ENCODE measurements around the gene PTGFRN.
"Not testable (repeated sequence)": the region's sequence is repeated elsewhere in the genome, so short reads cannot be mapped to it uniquely, and the experiment has no call there.

PTGFRN gene

DNA sequence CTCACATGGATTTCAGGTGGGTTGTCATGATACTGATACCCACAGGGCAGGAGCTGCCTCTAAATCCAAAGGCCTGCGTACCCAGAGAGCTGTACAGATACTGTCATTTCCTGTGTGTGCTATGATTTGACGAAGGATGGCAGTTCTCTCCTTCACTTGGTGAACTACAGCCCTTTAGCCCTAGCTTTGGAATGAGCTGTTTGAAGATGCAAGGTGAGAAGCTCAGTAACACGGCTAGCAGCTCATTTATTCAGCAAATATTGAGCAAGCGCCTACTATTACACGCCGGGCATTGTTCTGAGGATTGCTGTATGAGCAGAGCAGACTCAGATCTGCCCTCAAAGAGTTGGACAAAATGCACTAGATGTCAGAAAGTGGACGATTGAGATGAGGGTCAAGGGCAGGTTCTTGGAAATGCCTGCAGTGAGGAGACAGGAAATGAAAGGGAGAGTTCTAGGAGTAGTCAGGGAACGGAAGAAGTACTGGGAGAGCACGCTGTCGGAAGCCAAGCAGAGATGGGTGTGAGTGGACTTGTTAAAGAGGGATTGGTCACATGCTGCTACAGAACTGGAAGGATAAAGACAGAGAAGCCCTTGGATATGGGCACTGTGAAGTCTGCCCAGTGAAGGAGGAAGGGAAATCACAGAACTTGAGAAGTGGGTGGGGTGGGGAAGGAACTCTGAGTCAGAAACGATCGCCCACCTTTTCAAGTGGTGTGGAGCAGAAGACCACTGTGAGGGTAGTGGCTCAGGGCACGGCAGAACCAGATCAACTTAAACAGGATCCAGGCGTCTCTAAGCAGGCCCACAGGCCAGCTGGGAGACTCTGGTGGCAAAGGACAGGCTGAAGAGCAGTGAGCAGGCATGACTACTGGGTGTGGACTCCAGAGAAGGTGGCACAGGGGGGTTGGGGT, 7.1 kb downstream of the PTGFRN start:
- DNase-seq (ENCODE audit: low read depth): no peak

DNA sequence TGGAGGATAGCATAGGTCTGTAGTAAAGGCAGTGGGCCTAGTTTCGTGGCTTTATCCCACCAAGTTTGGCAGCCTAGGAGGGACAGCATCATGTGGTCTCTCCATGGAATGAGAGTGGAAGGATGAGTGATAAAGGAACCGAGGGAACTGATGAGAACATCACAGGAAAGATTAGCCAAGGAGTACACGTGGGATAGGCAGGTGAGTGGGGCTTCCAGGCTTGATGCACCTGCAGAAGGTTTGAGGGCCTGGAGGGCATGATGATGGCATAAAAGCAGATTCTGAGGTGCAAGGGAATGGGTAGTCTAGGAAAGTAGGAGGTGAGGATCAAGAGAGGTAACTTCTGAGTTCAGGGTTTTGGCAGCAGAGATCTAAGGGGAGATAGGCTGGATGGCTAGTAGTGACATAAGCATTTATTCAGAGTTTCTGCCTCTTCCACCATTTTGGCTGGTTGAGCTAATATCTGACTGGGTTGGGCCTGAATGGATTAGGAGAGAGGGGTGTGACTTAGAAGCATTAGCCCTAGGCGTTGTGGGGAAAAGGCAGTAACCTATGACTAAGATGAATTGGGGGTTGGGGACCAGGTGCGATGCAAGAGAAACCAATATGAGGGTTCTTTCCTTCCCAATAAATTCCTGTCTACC, 9.1 kb downstream of the PTGFRN start:
- no peak for DNase-seq (ENCODE audit: low read depth)

- no peak for DNase-seq (ENCODE audit: low read depth)
Measured at GRCh38 chr1:116919802-116920201, 10.1 kb downstream of the PTGFRN start.

GRCh38 chr1:116920211-116920610, 10.5 kb downstream of the PTGFRN start:
- no peak for DNase-seq (ENCODE audit: low read depth)

GRCh38 chr1:116921301-116921885, 11.7 kb downstream of the PTGFRN start:
- no peak for DNase-seq (ENCODE audit: low read depth)

DNA sequence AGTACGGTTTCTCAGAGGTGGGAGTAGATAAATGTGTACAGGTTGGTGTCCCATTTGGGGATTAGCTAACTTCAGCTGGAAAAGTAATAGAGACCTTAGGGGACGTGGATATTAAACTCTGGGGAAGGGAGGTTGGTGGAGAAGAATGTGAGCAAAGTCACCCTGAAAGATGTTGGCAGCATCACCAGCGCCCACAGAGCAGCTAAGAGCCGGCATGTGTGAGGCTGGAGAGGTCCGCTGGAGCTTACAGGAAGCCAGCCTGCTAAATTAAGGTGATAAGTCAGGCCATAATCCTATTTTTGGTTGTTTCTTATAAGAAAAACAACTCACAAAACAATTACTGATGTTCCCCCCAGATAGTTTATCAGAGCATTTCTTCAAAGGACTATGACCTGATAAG, 12.2 kb downstream of the PTGFRN start:
- DNase-seq (ENCODE audit: low read depth): no peak

GRCh38 chr1:116923421-116923820, 13.7 kb downstream of the PTGFRN start:
- DNase-seq (ENCODE audit: low read depth): no peak

GRCh38 chr1:116927049-116927798, 17.5 kb downstream of the PTGFRN start:
- DNase-seq (ENCODE audit: low read depth): no peak

DNA sequence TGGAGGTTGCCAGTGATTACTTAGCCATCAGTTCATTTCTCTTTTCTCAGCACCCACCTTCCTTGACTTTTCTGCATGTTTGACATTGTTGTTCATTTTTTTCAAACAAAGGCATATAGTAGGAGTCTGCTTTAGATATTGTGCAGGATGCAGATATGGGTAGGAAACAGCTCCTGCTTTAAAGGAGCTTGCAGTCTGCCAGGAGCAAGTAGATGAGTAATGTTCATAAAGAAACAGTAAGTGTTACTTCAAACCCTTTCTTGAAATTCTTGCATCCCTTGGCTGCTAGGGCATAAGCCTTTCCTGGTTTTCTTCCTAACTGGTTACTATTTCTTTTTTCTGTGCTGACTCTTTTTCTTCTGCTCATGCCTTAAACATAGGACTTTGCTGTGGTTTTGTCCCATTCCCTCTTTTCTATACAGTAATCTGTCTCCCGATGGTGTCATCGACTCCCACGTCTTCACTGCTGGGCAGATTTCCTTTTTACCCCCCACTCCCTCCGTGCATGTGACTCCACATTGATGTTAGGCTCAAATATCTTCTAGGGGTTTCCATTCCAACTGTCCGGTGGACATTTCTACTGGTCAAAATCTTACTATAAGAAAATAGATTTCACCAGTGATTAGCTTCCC, 20.4 kb downstream of the PTGFRN start:
- DNase-seq (ENCODE audit: low read depth): no peak

DNA sequence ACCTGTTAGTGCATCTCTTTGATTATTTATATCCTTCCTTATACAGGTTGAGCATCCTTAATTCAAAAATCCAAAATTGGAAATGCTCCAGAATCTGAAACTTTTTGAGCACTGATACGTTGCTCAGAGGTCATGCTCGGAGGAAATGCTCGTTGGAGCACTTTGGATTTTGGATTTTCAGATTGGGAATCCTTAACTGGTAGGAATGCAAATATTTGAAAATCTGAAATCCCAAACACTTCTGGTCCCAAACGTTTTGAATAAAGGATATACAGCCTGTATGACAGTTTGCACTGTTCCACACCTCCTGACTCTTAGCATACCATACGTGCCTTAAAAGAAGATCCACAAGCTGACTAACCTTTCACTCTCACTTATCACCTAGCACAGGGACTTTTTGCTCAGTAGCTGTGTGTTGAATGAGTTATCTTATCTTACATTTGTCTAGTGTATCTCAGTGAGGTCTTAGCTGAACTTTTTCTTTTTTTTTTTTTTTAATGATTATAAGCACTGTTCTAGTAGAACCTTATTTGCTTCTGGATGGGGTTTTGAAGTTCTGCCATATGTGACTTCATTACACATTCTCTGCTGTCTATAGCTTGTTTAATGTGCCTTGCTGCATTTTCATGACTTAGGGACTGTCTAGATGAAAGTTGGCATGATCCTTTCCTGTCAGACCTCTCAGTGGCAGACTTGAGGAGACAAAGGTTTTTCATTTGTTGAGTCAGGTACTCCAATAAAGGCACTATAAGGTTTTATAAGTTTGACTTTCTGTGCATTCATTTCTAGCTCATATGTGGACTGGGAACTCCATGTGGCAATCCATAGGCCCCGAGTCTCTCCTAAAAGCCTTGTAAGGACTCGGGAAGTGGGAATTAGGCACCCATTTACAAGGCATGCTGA, 21.6 kb downstream of the PTGFRN start:
- no peak for DNase-seq (ENCODE audit: low read depth)

DNA sequence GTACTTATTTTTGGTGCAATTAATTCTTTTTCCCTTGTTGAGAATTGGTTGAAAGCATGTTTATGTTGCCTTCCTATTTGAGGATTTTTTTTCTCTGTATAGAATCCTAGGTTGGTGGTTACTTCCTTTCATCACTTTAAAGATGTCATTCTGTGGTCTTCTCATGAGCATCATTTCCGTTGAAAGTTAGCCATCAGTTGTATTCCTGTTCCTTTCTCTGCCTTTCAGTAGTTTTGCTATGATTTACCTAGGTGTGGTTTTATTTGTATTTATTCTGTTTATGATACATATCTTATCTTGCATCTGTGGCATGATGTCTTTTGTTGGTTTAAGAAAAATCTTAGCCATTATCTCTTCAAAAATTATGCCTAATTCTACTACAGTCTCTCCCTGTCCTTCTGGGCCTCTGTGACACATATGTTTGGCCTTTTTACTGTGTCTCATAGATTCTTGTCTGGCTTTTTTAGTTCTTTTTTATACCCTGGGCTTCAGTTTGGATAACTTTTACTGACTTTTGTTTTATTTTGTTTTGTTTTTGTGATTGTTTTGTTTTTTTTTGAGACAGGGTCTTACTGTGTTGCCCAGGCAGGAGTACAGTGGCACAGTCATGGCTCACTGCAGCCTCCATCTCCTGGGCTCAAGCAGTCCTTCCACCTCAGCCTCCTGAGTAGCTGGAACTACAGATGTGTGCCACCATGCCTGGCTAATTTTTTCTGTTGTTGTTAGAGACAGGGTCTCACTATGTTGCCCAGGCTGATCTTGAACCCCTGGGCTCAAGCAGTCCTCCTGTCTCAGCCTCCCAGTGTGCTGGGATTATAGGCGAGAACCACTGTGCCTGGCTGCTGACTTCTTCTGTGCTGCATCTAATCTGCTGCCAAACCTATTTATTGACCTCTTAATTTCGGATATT, 24.1 kb downstream of the PTGFRN start:
- DNase-seq (ENCODE audit: low read depth): no peak

DNA sequence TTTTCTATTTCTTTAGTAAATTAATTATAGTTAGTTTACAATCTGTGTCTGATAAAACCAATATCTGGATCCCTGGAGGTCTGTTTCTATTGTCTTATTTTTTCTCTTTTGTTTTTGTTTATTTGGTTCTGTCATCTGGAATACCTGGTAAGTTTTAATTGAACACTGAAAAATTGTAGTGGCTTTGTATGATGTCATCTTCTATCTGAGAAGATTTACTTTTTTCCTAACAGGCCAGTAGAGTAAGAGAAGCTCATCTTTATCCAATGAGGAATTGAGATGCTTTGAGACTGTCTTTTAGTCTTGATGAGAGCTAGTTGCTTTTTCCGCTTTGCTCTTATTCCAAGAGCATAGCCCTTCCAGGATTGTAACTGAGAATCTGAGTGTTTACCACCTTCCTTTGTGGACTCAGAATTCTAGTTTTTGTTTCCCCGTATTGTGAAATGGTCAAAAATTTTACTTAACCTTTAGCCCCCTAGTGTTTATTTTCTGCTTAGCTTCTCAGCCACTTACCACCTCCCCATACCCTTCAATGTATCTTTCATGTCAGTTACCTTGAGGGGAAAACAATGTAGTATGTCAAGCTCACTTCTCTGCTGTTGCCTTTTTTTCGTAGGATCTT, 25.0 kb downstream of the PTGFRN start:
- no peak for DNase-seq (ENCODE audit: low read depth)

DNA sequence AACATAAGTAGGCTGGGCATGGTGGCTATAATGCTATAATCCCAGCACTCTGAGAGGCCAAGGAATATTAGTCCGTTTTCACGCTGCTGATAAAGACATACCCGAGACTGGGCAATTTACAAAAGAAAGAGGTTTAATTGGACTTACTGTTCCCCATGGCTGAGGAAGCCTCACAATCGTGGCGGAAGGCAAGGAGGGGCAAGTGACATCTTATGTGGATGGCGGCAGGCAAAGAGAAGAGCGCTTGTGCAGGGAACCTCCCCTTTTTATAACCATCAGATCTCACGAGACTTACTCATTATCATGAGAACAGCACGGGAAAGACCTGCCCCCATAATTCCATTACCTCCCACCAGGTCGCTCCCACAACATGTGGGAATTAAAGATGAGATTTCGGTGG, 28.5 kb downstream of the PTGFRN start:
- DNase-seq (ENCODE audit: low read depth): no peak

DNA sequence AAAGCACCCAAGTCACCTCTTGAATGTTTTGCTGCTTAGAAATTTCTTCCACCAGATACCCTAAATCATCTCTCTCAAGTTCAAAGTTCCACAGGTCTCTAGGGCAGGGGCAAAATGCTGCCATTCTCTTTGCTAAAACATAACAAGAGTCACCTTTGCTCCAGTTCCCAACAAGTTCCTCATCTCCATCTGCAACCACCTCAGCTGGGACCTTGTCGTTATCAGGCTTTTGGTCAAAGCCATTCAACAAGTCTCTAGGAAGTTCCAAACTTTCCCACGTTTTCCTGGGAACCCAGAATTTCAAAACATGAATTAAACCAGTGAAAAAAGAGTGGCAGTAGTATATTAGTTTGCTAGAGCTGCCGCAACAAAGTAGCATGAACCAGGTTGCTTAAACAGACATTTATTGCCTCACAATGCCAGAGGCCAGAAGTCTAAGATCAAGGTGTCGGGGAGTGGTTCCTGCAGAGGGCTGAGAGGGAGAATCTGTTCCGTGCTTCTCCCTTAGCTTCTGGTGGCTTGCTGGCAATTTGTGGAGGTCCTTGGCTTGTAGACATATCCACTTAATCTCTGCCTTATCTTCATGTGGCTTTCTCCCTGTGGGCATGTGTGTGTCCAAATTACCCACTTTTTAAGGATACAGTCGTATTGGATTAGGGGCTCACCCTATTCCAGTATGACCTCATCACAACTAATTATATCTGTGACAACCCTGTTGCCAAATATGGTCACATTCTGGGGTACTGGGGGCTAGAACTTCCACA, 30.2 kb downstream of the PTGFRN start:
- DNase-seq (ENCODE audit: low read depth): not testable (repeated sequence)

DNA sequence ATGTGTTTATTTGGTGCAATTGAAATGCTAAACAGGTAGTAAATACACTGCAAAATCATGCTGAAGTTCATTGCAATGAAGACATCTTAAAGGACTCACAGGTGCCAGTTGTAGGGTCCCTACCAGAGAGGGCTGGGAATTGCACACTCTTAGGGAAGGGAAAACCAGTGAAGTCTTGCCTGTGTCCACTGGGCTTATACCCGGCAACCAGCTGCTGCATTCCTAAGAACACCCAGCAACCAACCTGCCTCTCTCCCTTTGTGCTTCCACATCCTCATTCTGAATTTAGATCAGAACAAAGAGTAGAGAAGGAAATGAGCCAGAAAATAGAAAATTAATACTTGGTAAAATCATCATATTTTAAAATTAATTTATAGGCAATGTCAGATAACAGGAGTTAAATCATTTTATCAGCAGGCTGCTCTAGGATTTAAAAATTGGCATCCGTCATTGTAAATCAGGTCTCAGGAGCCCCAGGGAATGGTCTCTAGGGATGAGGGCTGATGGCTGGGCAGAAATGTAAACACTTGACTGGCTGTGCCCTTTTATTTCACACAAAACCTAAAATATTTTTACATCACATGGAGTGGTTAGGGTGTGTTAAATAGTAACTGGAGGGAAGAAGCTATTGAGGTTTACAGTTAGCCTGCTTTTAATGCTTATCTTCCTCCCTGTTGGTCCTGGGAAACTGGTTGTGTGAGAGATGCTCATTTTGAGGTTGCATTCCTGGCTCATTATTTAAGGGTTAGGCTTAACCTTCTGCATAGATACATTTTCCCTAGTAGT, 31.3 kb downstream of the PTGFRN start:
- no peak for DNase-seq (ENCODE audit: low read depth)

DNA sequence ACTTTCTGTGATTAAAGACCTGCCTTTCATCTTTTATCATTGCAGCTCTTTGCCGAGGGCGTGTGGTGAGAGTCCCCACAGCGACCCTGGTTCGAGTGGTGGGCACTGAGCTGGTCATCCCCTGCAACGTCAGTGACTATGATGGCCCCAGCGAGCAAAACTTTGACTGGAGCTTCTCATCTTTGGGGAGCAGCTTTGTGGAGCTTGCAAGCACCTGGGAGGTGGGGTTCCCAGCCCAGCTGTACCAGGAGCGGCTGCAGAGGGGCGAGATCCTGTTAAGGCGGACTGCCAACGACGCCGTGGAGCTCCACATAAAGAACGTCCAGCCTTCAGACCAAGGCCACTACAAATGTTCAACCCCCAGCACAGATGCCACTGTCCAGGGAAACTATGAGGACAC, 32.0 kb downstream of the PTGFRN start:
- DNase-seq (ENCODE audit: low read depth): no peak

GRCh38 chr1:116942344-116942743, 32.6 kb downstream of the PTGFRN start:
- DNase-seq (ENCODE audit: low read depth): no peak

- no peak for DNase-seq (ENCODE audit: low read depth)
Measured at GRCh38 chr1:116943438-116943837, 33.7 kb downstream of the PTGFRN start.

All from stimulated activated CD8-positive, alpha-beta memory T cell treated with anti-CD3 and anti-CD28 coated beads, Interleukin-15, amount 100 ng/mL, for 1 hour (primary cell).